ENCODE measurements around the gene MCM9.

Gene MCM9

DNA sequence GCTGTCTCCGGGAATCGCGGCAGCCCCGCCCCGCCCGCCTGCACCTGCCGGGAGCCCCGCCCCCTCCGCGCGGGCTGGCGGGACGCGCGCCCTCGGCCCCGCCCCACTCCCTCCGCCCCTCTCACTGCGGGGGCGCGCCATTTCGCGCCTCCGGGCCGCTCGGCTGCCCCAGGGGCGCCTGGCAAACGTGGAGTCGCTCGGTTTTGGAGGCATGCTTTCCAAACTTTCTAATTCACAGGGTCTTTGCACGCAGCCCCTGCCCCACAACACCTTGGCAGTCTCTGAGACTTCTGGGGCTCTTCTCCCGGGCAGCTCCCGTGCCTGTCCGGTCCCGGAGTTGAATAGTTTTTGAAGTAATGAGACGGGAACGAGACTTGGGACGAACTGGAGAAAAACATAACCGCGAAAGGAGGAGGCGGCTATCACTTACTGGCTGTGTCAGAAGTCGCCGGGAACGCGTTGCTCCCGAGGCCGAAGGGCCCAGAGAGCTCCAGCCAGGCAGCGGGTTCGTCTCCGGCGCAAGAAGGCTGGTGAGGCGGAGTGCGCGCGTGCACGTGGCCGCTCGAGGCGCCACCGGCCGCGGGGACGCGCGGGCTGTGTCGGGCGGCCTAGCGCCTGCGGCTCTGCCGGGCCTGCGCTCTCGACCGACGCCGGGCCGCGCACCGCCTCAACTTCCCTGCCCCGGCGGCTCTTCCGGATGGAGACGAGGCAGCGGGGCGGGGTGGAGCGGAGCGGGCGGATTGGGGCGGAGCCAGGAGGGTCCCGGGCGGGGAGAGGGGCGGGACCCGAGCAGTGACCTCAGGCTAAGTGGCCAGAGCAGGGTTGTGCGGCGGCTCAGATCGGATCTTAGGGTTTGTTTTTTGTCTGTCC lies at the start of gene MCM9:
Gene MCM9 (minus strand): TSS at position 699 of the 870 bp plus-strand sequence. CDS start 3,436 bp downstream, outside the sequence.
- in situ Hi-C loops (cut with HindIII; ENCODE audit: low sequenced_read_pairs): no loop called here

GRCh38 chr6:118984342-118984741 lies 49.4 kb upstream of the MCM9 start:
- in situ Hi-C loops (cut with HindIII; ENCODE audit: low sequenced_read_pairs): no loop called here

DNA sequence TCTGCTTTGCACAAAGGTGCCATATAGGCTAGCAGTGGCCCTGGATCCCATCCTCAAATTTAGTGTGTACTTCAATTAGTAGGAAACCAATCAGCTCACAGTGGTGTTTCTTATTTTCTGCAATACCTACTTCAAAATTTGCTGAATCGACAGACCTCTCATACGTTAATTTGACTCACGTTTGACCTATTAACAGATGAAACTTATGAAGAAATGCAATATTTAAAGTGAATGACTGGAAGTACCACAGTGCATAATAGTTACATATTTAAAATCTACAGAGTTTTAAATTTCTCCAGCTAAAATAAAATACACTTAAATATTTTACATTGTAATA lies 47.6 kb upstream of the MCM9 start:
- in situ Hi-C loops (cut with HindIII; ENCODE audit: low sequenced_read_pairs): no loop called here

DNA sequence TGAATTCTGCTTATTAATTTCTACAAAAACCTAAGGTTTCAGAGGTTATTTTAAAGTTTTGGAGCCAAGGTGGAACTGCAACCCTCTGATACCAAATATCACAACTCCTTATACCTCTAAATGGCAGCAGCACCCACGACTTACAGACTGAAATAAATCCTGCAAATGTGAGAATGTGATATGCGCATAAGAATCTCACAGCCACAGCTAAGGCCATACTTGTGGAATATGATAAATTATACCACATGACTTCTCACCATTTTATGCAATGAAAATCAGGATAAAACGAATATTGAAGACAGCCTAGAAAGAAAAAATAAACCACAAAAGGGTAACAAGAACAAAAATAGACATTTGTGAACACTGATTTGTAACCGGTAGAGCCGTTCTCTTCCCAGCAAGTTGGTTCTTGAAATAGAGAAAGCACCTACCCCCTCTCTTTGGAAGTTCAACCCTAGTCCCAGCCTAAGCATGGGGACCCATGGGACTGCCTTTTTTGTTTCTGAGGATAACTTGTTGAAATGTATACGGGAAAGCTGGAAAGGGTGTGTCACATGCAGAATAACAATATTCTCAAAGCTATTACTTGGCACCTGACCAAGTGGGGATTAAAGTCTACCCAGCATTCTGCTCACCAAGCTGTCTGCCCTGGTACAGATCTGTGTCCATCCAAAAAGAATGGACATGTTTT lies 47.1 kb upstream of the MCM9 start:
- in situ Hi-C loops (cut with HindIII; ENCODE audit: low sequenced_read_pairs): no loop called here

GRCh38 chr6:118980063-118980462 lies 45.1 kb upstream of the MCM9 start:
- in situ Hi-C loops (cut with HindIII; ENCODE audit: low sequenced_read_pairs): no loop called here

DNA sequence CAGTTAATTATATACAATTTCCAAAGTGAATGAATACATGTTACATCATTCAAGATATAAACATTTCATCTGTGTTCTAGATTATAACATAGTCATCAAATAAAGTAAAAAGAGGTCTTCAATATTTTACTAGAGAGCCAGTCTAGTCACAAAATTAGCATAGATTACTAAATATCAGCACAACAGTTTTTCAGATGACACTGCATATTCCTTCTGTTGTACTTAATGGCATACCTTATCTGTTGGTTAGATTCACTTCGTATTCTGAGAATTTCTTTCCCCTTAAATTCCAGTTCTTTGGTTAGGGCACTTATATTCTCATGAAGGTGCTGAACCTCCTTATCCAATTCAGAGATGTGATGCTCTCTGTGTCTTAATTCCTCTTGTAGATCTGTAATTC lies 39.8 kb upstream of the MCM9 start:
- in situ Hi-C loops (cut with HindIII; ENCODE audit: low sequenced_read_pairs): loop anchor here (5.0 kb wide), 1 partner anchor 53 kb away; no protein-coding TSS in a partner anchor

DNA sequence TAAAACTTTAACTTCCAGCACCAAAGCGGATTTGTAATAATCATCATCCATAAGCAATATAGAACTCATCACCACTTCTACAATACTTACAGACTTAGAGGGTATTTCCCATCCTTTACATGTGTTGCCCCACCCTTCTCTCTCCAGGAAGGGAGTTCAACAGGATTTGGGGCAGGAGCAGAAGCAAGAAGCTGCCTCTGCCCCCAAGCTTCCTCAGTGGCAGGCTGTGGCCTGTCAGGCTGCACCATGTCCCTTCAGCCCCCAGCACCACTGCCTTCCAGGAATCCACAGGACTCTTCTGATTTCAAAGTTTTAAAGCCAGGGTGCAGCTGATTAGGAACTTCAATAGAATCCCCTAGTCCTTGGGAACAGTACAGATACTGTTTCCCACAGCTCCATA lies 36.7 kb upstream of the MCM9 start:
- in situ Hi-C loops (cut with HindIII; ENCODE audit: low sequenced_read_pairs): loop anchor here (5.0 kb wide), 1 partner anchor 56 kb away; no protein-coding TSS in a partner anchor

GRCh38 chr6:118970866-118971265 lies 35.9 kb upstream of the MCM9 start:
- in situ Hi-C loops (cut with HindIII; ENCODE audit: low sequenced_read_pairs): loop anchor here (5.0 kb wide), 1 partner anchor 56 kb away; no protein-coding TSS in a partner anchor

DNA sequence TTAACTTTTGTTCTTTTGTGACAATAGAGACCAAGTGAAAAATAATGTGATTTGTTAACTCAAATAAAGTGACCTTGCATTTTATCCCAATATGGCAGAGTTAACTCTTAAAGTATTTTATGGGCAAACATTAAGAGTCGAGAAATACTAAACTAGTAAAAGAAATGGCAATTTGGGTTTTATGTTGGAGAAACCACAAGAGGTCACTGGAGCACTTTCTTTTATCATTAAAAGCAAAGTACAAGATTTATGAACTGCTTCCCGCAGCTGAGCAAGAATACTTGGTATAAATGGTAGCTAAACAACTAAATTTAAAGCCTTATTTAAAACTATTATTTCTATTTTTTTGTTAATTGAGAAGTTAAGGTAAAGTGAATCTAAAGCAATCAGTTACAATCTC lies 33.5 kb upstream of the MCM9 start:
- in situ Hi-C loops (cut with HindIII; ENCODE audit: low sequenced_read_pairs): no loop called here

DNA sequence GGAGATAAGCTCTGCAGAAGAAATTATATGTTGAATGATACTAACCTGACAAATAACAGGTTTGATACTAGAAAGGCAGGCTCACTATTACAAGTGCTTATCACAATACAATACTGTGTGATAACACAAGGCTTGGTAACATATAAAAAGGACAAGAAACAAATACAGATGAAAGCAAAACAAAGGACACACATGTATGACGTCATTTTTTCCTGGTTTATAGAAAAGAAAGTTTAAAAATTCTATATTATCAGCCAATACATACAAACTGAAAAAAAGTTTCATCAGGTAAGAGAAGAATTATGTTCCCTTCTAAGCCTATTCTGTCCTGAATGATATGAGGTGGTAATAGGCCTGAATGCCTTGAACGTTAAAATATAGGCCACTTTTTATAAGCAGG lies 32.3 kb upstream of the MCM9 start:
- in situ Hi-C loops (cut with HindIII; ENCODE audit: low sequenced_read_pairs): no loop called here

- in situ Hi-C loops (cut with HindIII; ENCODE audit: low sequenced_read_pairs): no loop called here
These were observed 30.9 kb upstream of the MCM9 start for GRCh38 chr6:118965843-118966370.

- in situ Hi-C loops (cut with HindIII; ENCODE audit: low sequenced_read_pairs): no loop called here
These were observed 30.4 kb upstream of the MCM9 start for GRCh38 chr6:118965371-118965770.

- in situ Hi-C loops (cut with HindIII; ENCODE audit: low sequenced_read_pairs): no loop called here
These were observed 28.0 kb upstream of the MCM9 start for GRCh38 chr6:118963003-118963402.

DNA sequence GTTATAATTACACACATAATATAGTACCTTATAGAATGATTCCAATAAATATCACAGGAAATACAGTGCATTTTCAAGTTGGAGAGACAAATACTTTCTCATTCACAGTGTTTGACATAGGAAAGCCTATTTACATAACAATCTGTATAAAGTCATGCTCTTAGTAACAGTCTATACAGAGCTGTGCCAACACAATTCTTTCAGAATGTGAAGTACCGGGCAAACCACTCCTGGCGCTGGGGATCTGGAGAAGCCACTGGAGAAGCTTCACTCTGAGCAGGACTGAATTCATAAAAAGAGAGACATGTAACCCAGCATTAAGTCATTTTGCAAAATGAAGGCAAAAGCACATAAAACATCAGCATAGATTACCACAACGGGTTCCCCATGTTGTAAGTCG lies 24.9 kb upstream of the MCM9 start:
- in situ Hi-C loops (cut with HindIII; ENCODE audit: low sequenced_read_pairs): no loop called here

- in situ Hi-C loops (cut with HindIII; ENCODE audit: low sequenced_read_pairs): no loop called here
These were observed 18.4 kb upstream of the MCM9 start for GRCh38 chr6:118953391-118953790.

DNA sequence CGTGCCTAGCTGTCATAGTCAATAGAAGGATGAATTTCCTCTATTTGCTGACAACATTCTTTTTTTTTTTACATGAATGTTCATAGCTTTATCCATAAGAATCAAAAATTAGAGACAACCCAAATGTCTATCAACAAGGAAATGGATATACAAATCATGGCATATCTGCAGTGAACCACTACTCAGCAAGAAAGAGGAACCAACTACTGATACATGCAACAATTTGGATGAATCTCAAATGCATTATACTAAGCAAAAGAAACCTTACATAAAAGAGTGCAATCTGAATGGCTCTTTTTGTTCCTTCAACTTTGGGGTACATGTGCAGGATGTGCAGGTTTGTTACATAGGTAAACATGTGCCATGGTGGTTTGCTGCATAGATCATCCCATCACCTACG lies 17.7 kb upstream of the MCM9 start:
- in situ Hi-C loops (cut with HindIII; ENCODE audit: low sequenced_read_pairs): no loop called here

- in situ Hi-C loops (cut with HindIII; ENCODE audit: low sequenced_read_pairs): no loop called here
These were observed 10.3 kb upstream of the MCM9 start for GRCh38 chr6:118945217-118945616.

DNA sequence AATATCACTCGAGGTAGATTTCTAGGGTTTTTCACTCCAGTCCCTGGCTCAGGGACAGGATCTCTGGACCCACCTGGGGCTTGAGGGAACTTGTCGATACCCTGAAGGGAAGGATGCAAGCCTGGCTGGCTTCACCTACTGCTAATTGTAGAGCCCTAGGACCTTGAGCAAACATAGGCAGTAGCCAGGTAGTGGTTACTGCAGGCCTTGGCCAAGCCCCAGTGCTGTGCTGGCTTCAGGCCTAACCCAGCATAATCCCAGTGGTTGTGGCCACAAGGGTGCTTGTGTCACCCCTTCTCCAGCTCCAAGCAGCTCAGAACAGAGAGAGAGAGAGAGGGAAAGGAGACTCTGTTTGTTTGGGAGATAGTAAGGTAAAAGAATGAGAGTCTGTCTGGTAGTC lies 5.8 kb upstream of the MCM9 start:
- in situ Hi-C loops (cut with HindIII; ENCODE audit: low sequenced_read_pairs): no loop called here

GRCh38 chr6:118939683-118940082 lies 4.7 kb upstream of the MCM9 start:
- in situ Hi-C loops (cut with HindIII; ENCODE audit: low sequenced_read_pairs): no loop called here

GRCh38 chr6:118935978-118936703 lies 1.2 kb upstream of the MCM9 start:
- in situ Hi-C loops (cut with HindIII; ENCODE audit: low sequenced_read_pairs): no loop called here

- in situ Hi-C loops (cut with HindIII; ENCODE audit: low sequenced_read_pairs): no loop called here
These were observed 341 bp upstream of the MCM9 start for GRCh38 chr6:118935331-118935668.

Data from endothelial cell of hepatic sinusoid (primary cell).